ENCODE measurements around the gene KLHL6. TPM values are rescaled to one million over a fixed set of nuclear protein-coding genes. Genes with fewer than 3 reads are reported as not detected.

Gene KLHL6
- total and polyA plus RNA-seq, 10 of the 15 experiments (the other 5 are each of a cell fraction or from before 2014, with no cell fraction given) = 4.0 to 91.8 (median 24.4) TPM

DNA sequence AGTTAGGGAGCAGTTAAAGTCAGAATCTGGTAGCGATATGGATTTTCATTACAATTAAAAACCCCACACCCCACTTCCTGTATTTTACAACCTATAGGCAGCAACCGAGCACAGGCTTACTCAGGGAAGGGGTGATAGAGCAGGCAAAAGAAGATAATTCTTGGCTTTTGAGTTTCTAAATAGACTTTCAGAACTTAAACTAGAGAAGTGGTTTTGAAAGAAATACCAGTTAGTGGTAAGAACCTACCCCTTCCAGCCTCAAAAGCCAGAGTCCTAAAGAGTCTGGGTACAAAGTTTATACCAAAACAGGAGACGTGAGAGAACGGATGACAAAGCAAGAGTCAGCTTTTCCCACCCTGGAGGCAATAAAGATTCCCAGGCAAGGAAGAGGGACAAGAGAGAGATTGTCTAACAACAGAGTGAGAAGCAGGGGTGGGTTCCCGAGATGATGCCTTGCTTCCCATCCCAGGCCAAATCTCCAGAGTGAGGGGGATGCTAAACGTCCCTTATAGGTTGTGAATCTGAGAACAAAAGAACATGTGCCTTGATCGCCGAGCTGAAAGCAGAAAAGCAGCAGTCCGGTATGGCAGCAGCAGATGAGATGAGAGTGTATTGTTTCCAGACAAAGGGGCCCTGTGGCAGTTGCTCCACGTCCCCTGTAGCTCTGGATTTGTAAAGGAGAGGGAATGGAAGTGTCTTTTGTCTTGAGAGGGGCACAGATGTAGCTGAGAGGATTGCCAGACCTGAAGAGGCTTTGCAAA, 36.8 kb downstream of the KLHL6 start (continued):
- no peak for TF ChIP-seq RCOR1 (conservative IDR thresholded peaks at IDR 0.05; ENCODE audit: low read depth, low read length)
- TF ChIP-seq, protein P1, sequence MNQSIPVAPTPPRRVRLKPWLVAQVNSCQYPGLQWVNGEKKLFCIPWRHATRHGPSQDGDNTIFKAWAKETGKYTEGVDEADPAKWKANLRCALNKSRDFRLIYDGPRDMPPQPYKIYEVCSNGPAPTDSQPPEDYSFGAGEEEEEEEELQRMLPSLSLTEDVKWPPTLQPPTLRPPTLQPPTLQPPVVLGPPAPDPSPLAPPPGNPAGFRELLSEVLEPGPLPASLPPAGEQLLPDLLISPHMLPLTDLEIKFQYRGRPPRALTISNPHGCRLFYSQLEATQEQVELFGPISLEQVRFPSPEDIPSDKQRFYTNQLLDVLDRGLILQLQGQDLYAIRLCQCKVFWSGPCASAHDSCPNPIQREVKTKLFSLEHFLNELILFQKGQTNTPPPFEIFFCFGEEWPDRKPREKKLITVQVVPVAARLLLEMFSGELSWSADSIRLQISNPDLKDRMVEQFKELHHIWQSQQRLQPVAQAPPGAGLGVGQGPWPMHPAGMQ (IDR thresholded peaks at IDR 0.05; ENCODE audit: borderline replicate concordance) = no peak
- no peak for TF ChIP-seq HDAC6 (IDR thresholded peaks at IDR 0.05; ENCODE audit: unreplicated experiment)
- TF ChIP-seq, protein P2, sequence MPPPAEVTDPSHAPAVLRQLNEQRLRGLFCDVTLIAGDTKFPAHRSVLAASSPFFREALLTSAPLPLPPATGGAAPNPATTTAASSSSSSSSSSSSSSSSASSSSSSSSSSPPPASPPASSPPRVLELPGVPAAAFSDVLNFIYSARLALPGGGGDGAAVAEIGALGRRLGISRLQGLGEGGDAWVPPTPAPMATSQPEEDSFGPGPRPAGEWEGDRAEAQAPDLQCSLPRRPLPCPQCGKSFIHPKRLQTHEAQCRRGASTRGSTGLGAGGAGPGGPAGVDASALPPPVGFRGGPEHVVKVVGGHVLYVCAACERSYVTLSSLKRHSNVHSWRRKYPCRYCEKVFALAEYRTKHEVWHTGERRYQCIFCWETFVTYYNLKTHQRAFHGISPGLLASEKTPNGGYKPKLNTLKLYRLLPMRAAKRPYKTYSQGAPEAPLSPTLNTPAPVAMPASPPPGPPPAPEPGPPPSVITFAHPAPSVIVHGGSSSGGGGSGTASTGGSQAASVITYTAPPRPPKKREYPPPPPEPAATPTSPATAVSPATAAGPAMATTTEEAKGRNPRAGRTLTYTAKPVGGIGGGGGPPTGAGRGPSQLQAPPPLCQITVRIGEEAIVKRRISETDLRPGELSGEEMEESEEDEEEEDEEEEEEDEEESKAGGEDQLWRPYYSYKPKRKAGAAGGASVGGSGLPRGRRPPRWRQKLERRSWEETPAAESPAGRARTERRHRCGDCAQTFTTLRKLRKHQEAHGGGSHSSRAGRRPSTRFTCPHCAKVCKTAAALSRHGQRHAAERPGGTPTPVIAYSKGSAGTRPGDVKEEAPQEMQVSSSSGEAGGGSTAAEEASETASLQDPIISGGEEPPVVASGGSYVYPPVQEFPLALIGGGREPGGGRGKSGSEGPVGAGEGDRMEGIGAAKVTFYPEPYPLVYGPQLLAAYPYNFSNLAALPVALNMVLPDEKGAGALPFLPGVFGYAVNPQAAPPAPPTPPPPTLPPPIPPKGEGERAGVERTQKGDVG (CRISPR knock-in tag; IDR thresholded peaks at IDR 0.05) = no peak; the same call in 1 of the 2 replicates
- TF ChIP-seq, protein P3, sequence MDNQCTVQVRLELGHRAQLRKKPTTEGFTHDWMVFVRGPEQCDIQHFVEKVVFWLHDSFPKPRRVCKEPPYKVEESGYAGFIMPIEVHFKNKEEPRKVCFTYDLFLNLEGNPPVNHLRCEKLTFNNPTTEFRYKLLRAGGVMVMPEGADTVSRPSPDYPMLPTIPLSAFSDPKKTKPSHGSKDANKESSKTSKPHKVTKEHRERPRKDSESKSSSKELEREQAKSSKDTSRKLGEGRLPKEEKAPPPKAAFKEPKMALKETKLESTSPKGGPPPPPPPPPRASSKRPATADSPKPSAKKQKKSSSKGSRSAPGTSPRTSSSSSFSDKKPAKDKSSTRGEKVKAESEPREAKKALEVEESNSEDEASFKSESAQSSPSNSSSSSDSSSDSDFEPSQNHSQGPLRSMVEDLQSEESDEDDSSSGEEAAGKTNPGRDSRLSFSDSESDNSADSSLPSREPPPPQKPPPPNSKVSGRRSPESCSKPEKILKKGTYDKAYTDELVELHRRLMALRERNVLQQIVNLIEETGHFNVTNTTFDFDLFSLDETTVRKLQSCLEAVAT (IDR thresholded peaks at IDR 0.05) = peak; percentile 30; the same call in 1 of the 2 replicates
- TF ChIP-seq, protein P4, sequence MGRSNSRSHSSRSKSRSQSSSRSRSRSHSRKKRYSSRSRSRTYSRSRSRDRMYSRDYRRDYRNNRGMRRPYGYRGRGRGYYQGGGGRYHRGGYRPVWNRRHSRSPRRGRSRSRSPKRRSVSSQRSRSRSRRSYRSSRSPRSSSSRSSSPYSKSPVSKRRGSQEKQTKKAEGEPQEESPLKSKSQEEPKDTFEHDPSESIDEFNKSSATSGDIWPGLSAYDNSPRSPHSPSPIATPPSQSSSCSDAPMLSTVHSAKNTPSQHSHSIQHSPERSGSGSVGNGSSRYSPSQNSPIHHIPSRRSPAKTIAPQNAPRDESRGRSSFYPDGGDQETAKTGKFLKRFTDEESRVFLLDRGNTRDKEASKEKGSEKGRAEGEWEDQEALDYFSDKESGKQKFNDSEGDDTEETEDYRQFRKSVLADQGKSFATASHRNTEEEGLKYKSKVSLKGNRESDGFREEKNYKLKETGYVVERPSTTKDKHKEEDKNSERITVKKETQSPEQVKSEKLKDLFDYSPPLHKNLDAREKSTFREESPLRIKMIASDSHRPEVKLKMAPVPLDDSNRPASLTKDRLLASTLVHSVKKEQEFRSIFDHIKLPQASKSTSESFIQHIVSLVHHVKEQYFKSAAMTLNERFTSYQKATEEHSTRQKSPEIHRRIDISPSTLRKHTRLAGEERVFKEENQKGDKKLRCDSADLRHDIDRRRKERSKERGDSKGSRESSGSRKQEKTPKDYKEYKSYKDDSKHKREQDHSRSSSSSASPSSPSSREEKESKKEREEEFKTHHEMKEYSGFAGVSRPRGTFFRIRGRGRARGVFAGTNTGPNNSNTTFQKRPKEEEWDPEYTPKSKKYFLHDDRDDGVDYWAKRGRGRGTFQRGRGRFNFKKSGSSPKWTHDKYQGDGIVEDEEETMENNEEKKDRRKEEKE (IDR thresholded peaks at IDR 0.05) = no peak
- TF ChIP-seq ATF7 (IDR thresholded peaks at IDR 0.05; ENCODE audit: low read depth) = no peak
- TF ChIP-seq POU2F2 (IDR thresholded peaks at IDR 0.05; ENCODE audit: borderline replicate concordance, low read depth, low read length) = no peak
- TF ChIP-seq NBN (IDR thresholded peaks at IDR 0.05) = no peak
- no peak for TF ChIP-seq SRF (IDR thresholded peaks at IDR 0.05; ENCODE audit: low read depth in 2 of 2, low read length in 2 of 2)
- no peak for TF ChIP-seq CREB1 (IDR thresholded peaks at IDR 0.05; ENCODE audit: low read depth)
- 0 out of 2 replicates have a peak, but pooled peaks have one; percentile 29 for TF ChIP-seq WRNIP1 (IDR thresholded peaks at IDR 0.05; ENCODE audit: borderline replicate concordance, low read depth, low read length)
- TF ChIP-seq SPI1 (IDR thresholded peaks at IDR 0.05; ENCODE audit: borderline replicate concordance, insufficient read depth, low read depth, low read length) = peak; percentile 79; the same call in 1 of the 2 replicates
- TF ChIP-seq TARDBP (IDR thresholded peaks at IDR 0.05; ENCODE audit: borderline replicate concordance) = no peak
- TF ChIP-seq STAT1 (conservative IDR thresholded peaks at IDR 0.05) = no peak
